Measurements from ENCODE around the gene TBX20. TPM values are rescaled to one million over a fixed set of nuclear protein-coding genes. Genes with fewer than 3 reads are reported as not detected.

The TBX20 gene, protein sequence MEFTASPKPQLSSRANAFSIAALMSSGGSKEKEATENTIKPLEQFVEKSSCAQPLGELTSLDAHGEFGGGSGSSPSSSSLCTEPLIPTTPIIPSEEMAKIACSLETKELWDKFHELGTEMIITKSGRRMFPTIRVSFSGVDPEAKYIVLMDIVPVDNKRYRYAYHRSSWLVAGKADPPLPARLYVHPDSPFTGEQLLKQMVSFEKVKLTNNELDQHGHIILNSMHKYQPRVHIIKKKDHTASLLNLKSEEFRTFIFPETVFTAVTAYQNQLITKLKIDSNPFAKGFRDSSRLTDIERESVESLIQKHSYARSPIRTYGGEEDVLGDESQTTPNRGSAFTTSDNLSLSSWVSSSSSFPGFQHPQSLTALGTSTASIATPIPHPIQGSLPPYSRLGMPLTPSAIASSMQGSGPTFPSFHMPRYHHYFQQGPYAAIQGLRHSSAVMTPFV
- total RNA-seq, result 14.7 and 14.8 TPM in 2 replicates
- 2.4 and 4.5 TPM in 2 replicates for polyA plus RNA-seq

DNA sequence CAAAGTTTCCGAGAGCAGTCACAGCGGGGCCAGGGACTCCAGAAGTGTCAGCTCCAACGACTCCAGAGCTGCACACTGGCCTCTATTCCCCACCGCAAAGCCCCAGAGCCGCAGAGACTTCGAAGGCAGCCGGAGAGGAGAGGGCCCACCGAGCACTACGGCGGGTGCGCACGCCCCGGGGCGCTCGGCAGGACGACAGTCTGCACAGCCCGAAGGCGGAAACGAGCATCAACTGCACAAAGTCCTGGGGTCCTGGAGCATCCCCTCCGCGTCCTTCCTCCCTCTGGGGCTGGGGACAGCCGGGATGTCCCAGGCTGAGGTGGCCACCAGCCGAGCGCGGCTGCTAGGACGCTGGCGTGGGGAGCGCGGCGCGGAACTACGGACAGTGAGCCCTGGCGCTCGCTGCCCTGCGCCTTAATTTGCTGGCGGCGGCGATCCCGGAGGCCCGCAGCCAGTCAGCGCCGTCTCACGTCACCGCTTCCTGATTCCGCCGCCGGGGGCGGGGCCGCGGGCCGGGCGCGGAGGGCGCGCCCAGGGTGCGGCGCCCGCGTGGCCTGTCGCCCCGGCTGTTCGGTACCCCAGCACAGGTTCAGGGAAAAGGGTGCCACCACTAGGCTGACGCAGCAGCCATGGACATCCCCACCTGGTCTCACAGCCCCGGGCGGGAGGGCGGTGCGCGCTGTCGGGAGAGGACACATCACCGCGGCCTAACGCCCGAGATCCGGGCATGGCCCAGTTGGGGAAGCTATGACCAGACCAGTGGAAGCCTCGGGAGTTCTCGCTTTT, at the start of gene TBX20:
Gene TBX20 (minus strand): TSS at position 391 of the 786 bp plus-strand sequence. CDS start 480 bp downstream, outside the sequence.
- Histone ChIP-seq H3K79me2 (peaks cover 21% of the 10 kb centered on the region), H3K4me2 (peak within 1 kb of the TSS; percentile 93), H3K4me1 (ENCODE audit: insufficient read depth) (peaks cover 4% of the 10 kb centered on the region), H3K4me3 (peak within 1 kb of the TSS; percentile 43), H3K9me2 (replicated peaks; ENCODE audit: insufficient read depth) (no peaks in the 10 kb centered on the region), H3K36me3 (replicated peaks; ENCODE audit: insufficient read depth, low read depth) (no peaks in the 10 kb centered on the region), H3K9me3 (ENCODE audit: low read depth) (no peaks in the 10 kb centered on the region), H4K20me1 (ENCODE audit: insufficient read depth, poor library complexity, severe bottlenecking) (no peaks in the 10 kb centered on the region), H3K27me3 (peaks cover 96% of the 10 kb centered on the region), H3K27ac (peak within 1 kb of the TSS; percentile 75), H2AFZ (peak within 1 kb of the TSS; percentile 79)
- DNase-seq (ENCODE audit: low spot score), result peak; percentile 86
- no peak for TF ChIP-seq EZH2phosphoT487 (IDR thresholded peaks at IDR 0.05; ENCODE audit: low read depth, severe bottlenecking, unreplicated experiment)
- no peak for TF ChIP-seq EZH2 (IDR thresholded peaks at IDR 0.05; ENCODE audit: borderline replicate concordance)
- TF ChIP-seq, protein P1, sequence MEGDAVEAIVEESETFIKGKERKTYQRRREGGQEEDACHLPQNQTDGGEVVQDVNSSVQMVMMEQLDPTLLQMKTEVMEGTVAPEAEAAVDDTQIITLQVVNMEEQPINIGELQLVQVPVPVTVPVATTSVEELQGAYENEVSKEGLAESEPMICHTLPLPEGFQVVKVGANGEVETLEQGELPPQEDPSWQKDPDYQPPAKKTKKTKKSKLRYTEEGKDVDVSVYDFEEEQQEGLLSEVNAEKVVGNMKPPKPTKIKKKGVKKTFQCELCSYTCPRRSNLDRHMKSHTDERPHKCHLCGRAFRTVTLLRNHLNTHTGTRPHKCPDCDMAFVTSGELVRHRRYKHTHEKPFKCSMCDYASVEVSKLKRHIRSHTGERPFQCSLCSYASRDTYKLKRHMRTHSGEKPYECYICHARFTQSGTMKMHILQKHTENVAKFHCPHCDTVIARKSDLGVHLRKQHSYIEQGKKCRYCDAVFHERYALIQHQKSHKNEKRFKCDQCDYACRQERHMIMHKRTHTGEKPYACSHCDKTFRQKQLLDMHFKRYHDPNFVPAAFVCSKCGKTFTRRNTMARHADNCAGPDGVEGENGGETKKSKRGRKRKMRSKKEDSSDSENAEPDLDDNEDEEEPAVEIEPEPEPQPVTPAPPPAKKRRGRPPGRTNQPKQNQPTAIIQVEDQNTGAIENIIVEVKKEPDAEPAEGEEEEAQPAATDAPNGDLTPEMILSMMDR (IDR thresholded peaks at IDR 0.05; ENCODE audit: poor library complexity), result no peak
- 1% methylated on average over 74 of the region's 76 CpGs for WGBS (ENCODE audit: low lambda C conversion rate, missing lambda C conversion rate)

DNA sequence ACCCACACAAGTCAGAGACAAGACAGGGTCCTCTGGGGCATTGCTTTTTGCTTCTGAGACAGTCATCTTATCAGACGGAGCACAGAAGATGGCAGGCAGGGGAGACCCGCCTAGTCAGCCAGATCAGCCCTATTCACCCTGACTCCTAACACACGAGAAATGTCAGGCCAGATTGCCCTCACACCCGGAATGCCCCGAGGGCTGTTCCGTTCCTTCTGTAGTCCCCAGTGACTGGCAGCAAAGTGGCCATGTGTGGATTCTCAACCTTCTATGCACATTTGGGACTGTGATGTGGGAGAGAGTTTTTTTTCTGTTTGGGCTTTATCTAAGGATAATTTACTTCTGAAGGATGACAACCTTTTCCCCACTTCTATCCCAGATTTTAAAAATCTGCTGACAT, 35.5 kb upstream of the TBX20 start:
- Histone ChIP-seq H3K9me2 (replicated peaks; ENCODE audit: insufficient read depth) (no peaks in the 10 kb centered on the region), H4K20me1 (ENCODE audit: insufficient read depth, poor library complexity, severe bottlenecking) (no peaks in the 10 kb centered on the region), H2AFZ (no peak overlapping the region), H3K27ac (no peak overlapping the region), H3K9me3 (ENCODE audit: low read depth) (no peaks in the 10 kb centered on the region), H3K79me2 (no peaks in the 10 kb centered on the region), H3K27me3 (no peaks in the 10 kb centered on the region), H3K4me2 (no peak overlapping the region), H3K36me3 (replicated peaks; ENCODE audit: insufficient read depth, low read depth) (no peaks in the 10 kb centered on the region), H3K4me3 (no peak overlapping the region), H3K4me1 (ENCODE audit: insufficient read depth) (no peaks in the 10 kb centered on the region)
- no peak for TF ChIP-seq EZH2 (IDR thresholded peaks at IDR 0.05; ENCODE audit: borderline replicate concordance)
- TF ChIP-seq EZH2phosphoT487 (IDR thresholded peaks at IDR 0.05; ENCODE audit: low read depth, severe bottlenecking, unreplicated experiment), result no peak
- no peak for DNase-seq (ENCODE audit: low spot score)
- WGBS (ENCODE audit: low lambda C conversion rate, missing lambda C conversion rate), result 61% methylated on average over 6 of the region's 6 CpGs

DNA sequence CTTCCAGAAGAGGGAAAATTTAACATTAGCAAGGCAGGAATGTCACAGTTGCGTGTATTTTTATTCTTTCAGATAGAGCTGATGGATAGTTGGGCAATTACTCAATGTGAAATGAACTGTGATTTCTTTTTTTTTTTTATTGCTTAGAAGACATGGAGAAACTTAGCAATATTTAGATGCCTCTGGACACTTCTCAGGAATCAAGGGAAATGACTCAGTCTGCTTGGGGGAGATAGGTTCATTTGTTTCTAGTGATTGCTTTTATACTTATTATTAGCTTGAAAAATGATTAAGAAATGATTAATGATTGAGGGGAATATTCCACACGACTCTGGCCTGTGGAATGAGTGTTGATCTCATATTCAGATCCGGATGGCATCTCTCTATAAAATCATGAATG, 33.1 kb upstream of the TBX20 start:
- no peak for DNase-seq (ENCODE audit: low spot score)
- Histone ChIP-seq H3K9me2 (replicated peaks; ENCODE audit: insufficient read depth) (no peaks in the 10 kb centered on the region), H3K36me3 (replicated peaks; ENCODE audit: insufficient read depth, low read depth) (no peaks in the 10 kb centered on the region), H3K4me3 (no peak overlapping the region), H3K4me2 (no peak overlapping the region), H3K79me2 (no peaks in the 10 kb centered on the region), H3K4me1 (ENCODE audit: insufficient read depth) (no peaks in the 10 kb centered on the region), H3K27ac (no peak overlapping the region), H4K20me1 (ENCODE audit: insufficient read depth, poor library complexity, severe bottlenecking) (no peaks in the 10 kb centered on the region), H3K9me3 (ENCODE audit: low read depth) (no peaks in the 10 kb centered on the region), H2AFZ (no peak overlapping the region), H3K27me3 (no peaks in the 10 kb centered on the region)
- TF ChIP-seq EZH2phosphoT487 (IDR thresholded peaks at IDR 0.05; ENCODE audit: low read depth, severe bottlenecking, unreplicated experiment) (no peak), EZH2 (IDR thresholded peaks at IDR 0.05; ENCODE audit: borderline replicate concordance) (no peak)
- TF ChIP-seq, protein P1 (IDR thresholded peaks at IDR 0.05; ENCODE audit: poor library complexity), result no peak
- 91% methylated on average over 3 of the region's 3 CpGs for WGBS (ENCODE audit: low lambda C conversion rate, missing lambda C conversion rate)

DNA sequence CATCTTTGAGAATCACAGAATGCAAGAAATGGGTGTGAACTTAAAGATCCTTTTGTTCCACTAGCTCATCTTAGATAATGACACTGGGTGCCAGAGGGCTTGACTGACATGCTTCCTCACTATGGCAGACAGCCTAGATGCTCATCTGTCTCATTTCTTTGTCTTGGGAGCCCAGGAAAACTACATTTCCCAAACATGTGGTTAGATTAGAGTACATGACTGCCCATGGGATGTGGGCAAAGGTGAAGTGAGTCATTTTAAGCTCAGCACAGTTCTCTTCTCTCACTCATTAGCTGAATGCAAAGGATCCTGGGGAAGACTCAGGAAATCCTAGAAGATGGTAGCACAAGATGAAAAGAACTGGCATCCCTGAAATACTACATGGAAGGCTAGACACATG, 32.5 kb upstream of the TBX20 start:
- no peak overlapping the region for H3K4me2 ChIP-seq
- H3K9me3 ChIP-seq (ENCODE audit: low read depth), result no peaks in the 10 kb centered on the region
- no peaks in the 10 kb centered on the region for H3K27me3 ChIP-seq
- no peak for DNase-seq (ENCODE audit: low spot score)
- no peaks in the 10 kb centered on the region for H3K36me3 ChIP-seq (replicated peaks; ENCODE audit: insufficient read depth, low read depth)
- no peak overlapping the region for H3K4me3 ChIP-seq
- H3K79me2 ChIP-seq, result no peaks in the 10 kb centered on the region
- no peak overlapping the region for H2AFZ ChIP-seq
- H3K9me2 ChIP-seq (replicated peaks; ENCODE audit: insufficient read depth), result no peaks in the 10 kb centered on the region
- H4K20me1 ChIP-seq (ENCODE audit: insufficient read depth, poor library complexity, severe bottlenecking), result no peaks in the 10 kb centered on the region
- no peak overlapping the region for H3K27ac ChIP-seq
- TF ChIP-seq, protein P1 (IDR thresholded peaks at IDR 0.05; ENCODE audit: poor library complexity), result no peak
- TF ChIP-seq EZH2phosphoT487 (IDR thresholded peaks at IDR 0.05; ENCODE audit: low read depth, severe bottlenecking, unreplicated experiment) (no peak), EZH2 (IDR thresholded peaks at IDR 0.05; ENCODE audit: borderline replicate concordance) (no peak)
- H3K4me1 ChIP-seq (ENCODE audit: insufficient read depth), result no peaks in the 10 kb centered on the region

Measured in hepatocyte (in vitro differentiated cells).